ENCODE results near the gene ARHGAP25.

DNA sequence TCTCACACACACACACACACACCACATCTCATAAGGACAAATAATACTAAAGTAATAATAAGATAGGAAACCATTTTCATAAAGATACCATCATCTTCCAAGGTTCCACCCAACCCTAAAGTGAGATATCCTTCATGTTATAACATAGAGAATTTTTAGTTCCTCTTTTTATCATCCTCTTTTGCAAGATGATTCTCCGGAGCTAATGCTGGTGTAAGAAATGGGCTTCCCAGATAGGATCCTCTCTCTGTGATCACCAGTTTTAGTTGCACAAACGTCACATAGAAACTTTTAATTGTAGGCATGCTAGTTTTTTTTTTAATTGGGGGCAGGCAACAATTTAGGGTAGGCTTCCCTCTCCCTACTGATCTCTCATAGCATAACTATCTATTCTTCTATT is 49.6 kb downstream of the ARHGAP25 start:
- TF ChIP-seq GATA2 (IDR thresholded peaks at IDR 0.05; ENCODE audit: low read depth, low read length) (no peak), GATA3 (IDR thresholded peaks at IDR 0.05; ENCODE audit: low read depth, low read length) (no peak)

Data from SH-SY5Y (cell line).